Measurements from ENCODE around the gene TRMT10B.
"Not testable (repeated sequence)": the region's sequence is repeated elsewhere in the genome, so short reads cannot be mapped to it uniquely, and the experiment has no call there.

DNA sequence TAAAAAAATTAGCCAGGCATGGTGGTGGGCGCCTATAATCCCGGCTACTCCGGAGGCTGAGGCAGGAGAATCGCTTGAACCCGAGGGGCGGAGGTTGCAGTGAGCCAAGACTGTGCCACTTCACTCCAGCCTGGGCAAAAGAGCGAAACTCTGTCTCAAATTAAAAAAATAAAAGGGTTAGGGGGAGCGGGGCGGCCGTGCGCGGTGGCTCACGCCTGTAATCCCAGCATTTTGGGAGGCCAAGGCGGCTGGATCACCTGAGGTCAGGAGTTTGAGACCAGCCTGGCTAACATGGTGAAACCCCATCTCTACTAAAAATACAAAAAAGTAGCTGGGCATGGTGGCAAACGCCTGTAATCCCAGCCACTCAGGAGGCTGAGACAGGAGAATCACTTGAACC lies 56.1 kb downstream of the TRMT10B start:
- TF ChIP-seq ZNF430 (CRISPR knock-in tag; IDR thresholded peaks at IDR 0.05); FOXA1 (IDR thresholded peaks at IDR 0.05); FOXA1 (CRISPR knock-in tag; IDR thresholded peaks at IDR 0.05); POLR2A (IDR thresholded peaks at IDR 0.05; ENCODE audit: insufficient read depth in 1 of 2, low read depth in 2 of 2, low read length in 2 of 2); SP1 (IDR thresholded peaks at IDR 0.05); SP1 (CRISPR knock-in tag; IDR thresholded peaks at IDR 0.05); RFX5 (IDR thresholded peaks at IDR 0.05; ENCODE audit: low read depth, low read length); JUND (CRISPR knock-in tag; IDR thresholded peaks at IDR 0.05); CTCF (CRISPR knock-in tag; IDR thresholded peaks at IDR 0.05); RNF2 (conservative IDR thresholded peaks at IDR 0.05; ENCODE audit: low read depth); NFE2L1 (CRISPR knock-in tag; IDR thresholded peaks at IDR 0.05; ENCODE audit: borderline replicate concordance); NFYB (CRISPR knock-in tag; IDR thresholded peaks at IDR 0.05); KDM1A (CRISPR knock-in tag; IDR thresholded peaks at IDR 0.05): not testable (repeated sequence)
